GM10266 (cell line): ENCODE data around the gene MCTP1.
"Not testable (repeated sequence)": the region's sequence is repeated elsewhere in the genome, so short reads cannot be mapped to it uniquely, and the experiment has no call there.

Experiments used
- DNase-seq: peaks from one replicate; pipeline ENCODE4 v3.0.0; 2012; ENCODE audit errors: extremely low spot score
- TF ChIP-seq, protein P1 (sequence below): IDR thresholded peaks from 2 replicates; pipeline ENCODE4 v1.5.1; 2012; ENCODE audit warnings: mild to moderate bottlenecking, low read depth; ENCODE audit not compliant: control insufficient read depth, insufficient read depth; ENCODE audit errors: missing control alignments

Gene MCTP1

DNA sequence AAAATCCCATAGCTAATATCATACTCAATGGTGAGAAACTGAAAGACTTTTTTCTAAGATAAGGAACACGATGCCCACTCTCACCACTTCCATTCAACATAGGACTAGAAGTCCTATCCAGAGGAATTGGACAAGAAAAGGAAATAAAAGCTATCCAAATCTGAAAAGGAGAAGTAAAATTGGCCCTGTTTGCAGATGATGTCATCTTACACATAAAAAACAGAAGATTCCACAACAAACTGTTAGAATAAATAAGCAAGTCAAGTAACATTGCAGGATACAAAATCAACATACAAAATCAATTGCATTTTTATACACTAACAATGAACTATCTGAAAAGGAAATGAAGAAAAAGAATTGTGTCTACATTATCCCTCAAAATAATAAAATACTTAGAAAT, 308.0 kb downstream of the MCTP1 start:
- TF ChIP-seq, protein P1, sequence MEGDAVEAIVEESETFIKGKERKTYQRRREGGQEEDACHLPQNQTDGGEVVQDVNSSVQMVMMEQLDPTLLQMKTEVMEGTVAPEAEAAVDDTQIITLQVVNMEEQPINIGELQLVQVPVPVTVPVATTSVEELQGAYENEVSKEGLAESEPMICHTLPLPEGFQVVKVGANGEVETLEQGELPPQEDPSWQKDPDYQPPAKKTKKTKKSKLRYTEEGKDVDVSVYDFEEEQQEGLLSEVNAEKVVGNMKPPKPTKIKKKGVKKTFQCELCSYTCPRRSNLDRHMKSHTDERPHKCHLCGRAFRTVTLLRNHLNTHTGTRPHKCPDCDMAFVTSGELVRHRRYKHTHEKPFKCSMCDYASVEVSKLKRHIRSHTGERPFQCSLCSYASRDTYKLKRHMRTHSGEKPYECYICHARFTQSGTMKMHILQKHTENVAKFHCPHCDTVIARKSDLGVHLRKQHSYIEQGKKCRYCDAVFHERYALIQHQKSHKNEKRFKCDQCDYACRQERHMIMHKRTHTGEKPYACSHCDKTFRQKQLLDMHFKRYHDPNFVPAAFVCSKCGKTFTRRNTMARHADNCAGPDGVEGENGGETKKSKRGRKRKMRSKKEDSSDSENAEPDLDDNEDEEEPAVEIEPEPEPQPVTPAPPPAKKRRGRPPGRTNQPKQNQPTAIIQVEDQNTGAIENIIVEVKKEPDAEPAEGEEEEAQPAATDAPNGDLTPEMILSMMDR: no peak
- no peak for DNase-seq

GRCh38 chr5:94972268-94972667, 312.6 kb downstream of the MCTP1 start:
- TF ChIP-seq, protein P1: no peak
- no peak for DNase-seq

DNA sequence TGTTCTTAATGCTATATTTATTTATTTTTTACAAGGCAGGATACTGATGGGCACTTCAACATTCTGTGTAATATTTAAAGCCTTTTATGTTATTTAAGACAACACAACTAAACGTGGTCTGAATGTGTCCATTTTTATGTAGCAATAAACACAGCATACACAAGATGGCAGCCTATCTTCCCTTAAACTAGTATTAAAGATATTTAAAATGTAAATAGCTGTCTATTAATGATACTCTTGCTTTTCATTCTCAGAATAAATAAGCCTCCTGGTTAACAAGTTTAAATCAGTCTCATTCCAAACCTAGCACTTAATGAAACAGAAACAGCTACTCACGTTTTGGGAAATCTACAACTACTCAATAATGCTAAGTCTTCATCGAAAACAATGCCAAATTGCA, 315.7 kb downstream of the MCTP1 start:
- no peak for DNase-seq
- TF ChIP-seq, protein P1: peak; percentile 51

GRCh38 chr5:94968507-94969095, 316.3 kb downstream of the MCTP1 start:
- TF ChIP-seq, protein P1: peak; percentile 56
- DNase-seq: peak; percentile 10

GRCh38 chr5:94967525-94967924, 317.4 kb downstream of the MCTP1 start:
- TF ChIP-seq, protein P1: no peak
- no peak for DNase-seq

DNA sequence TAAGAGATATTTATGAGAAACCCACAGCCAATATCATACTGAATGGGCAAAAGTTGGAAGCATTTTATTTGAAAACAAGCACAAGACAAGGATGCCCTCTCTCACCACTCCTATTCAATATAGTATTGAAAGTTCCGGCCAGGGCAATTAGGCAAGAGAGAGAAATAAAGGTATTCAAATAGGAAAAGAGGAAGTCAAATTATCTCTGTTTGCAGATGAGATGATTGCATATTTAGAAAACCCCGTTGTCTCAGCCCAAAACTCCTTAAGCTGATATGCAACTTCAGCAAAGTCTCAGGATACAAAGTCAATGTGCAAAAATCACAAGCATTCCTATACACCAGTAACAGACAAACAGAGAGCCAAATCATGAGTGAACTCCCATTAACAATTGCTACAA, 325.6 kb downstream of the MCTP1 start:
- not testable (repeated sequence) for DNase-seq

GRCh38 chr5:94945656-94946055, 339.2 kb downstream of the MCTP1 start:
- no peak for DNase-seq
- TF ChIP-seq, protein P1: no peak

- no peak for DNase-seq
- TF ChIP-seq, protein P1: no peak
These were observed 340.7 kb downstream of the MCTP1 start for GRCh38 chr5:94944160-94944559.
